ENCODE data around the gene SYCP3.
"Not testable (repeated sequence)": the region's sequence is repeated elsewhere in the genome, so short reads cannot be mapped to it uniquely, and the experiment has no call there.

Gene SYCP3

GRCh38 chr12:101759396-101760047 lies 20.3 kb upstream of the SYCP3 start:
- peak; percentile 63 for DNase-seq (ENCODE audit: low spot score)

- no peak for DNase-seq (ENCODE audit: low spot score)
Measured at GRCh38 chr12:101750152-101750551, 10.9 kb upstream of the SYCP3 start.

GRCh38 chr12:101749657-101750056 lies 10.4 kb upstream of the SYCP3 start:
- DNase-seq (ENCODE audit: low spot score), result no peak

GRCh38 chr12:101748907-101749306 lies 9.6 kb upstream of the SYCP3 start:
- no peak for DNase-seq (ENCODE audit: low spot score)

- no peak for DNase-seq (ENCODE audit: low spot score)
Measured at GRCh38 chr12:101747697-101748096, 8.4 kb upstream of the SYCP3 start.

- DNase-seq (ENCODE audit: low spot score), result no peak
Measured at GRCh38 chr12:101746661-101747060, 7.4 kb upstream of the SYCP3 start.

- no peak for DNase-seq (ENCODE audit: low spot score)
Measured at GRCh38 chr12:101746196-101746595, 6.9 kb upstream of the SYCP3 start.

GRCh38 chr12:101745481-101745880 lies 6.2 kb upstream of the SYCP3 start:
- no peak for DNase-seq (ENCODE audit: low spot score)

- no peak for DNase-seq (ENCODE audit: low spot score)
Measured at GRCh38 chr12:101743724-101744472, 4.6 kb upstream of the SYCP3 start.

- DNase-seq (ENCODE audit: low spot score), result no peak
Measured at GRCh38 chr12:101743242-101743641, 4.0 kb upstream of the SYCP3 start.

GRCh38 chr12:101740980-101741379 lies 1.7 kb upstream of the SYCP3 start:
- DNase-seq (ENCODE audit: low spot score), result no peak

GRCh38 chr12:101740566-101740965 lies 1.3 kb upstream of the SYCP3 start:
- DNase-seq (ENCODE audit: low spot score), result no peak

GRCh38 chr12:101737476-101737875 lies 1.8 kb downstream of the SYCP3 start:
- no peak for DNase-seq (ENCODE audit: low spot score)

GRCh38 chr12:101734482-101734881 lies 4.8 kb downstream of the SYCP3 start:
- DNase-seq (ENCODE audit: low spot score), result not testable (repeated sequence)

GRCh38 chr12:101733166-101733565 lies 6.1 kb downstream of the SYCP3 start:
- DNase-seq (ENCODE audit: low spot score), result no peak

GRCh38 chr12:101732318-101732717 lies 6.9 kb downstream of the SYCP3 start:
- no peak for DNase-seq (ENCODE audit: low spot score)

- no peak for DNase-seq (ENCODE audit: low spot score)
Measured at GRCh38 chr12:101729842-101730241, 9.4 kb downstream of the SYCP3 start.

GRCh38 chr12:101727098-101727497 lies 12.2 kb downstream of the SYCP3 start:
- no peak for DNase-seq (ENCODE audit: low spot score)

- no peak for DNase-seq (ENCODE audit: low spot score)
Measured at GRCh38 chr12:101722392-101722791, 16.9 kb downstream of the SYCP3 start.

- DNase-seq (ENCODE audit: low spot score), result no peak
Measured at GRCh38 chr12:101720118-101720517, 19.1 kb downstream of the SYCP3 start.

- DNase-seq (ENCODE audit: low spot score), result no peak
Measured at GRCh38 chr12:101719566-101719965, 19.7 kb downstream of the SYCP3 start.

GRCh38 chr12:101714877-101715444 lies 24.3 kb downstream of the SYCP3 start:
- no peak for DNase-seq (ENCODE audit: low spot score)

GRCh38 chr12:101713930-101714329 lies 25.3 kb downstream of the SYCP3 start:
- DNase-seq (ENCODE audit: low spot score), result no peak
